Body of pancreas (tissue), 4 donors: ENCODE data around the gene GRK6.

Experiments
- CTCF ChIP-seq, 7 experiments: fragments of 450-650 bp in 4 of 7; fragments of 200-600 bp in 3 of 7; sonication (generic) in 3 of 7; IDR thresholded peaks; one replicate each; pipeline ENCODE4 v1.5.1; 2016 to 2019; ENCODE audit warnings: antibody characterized with exemption in 7 of 7
- POLR2A ChIP-seq, 3 donors: fragments of 450-650 bp; IDR thresholded peaks; one replicate each; pipeline ENCODE4 v1.6.1; 2016; ENCODE audit warnings: antibody characterized with exemption in 3 of 3, mild to moderate bottlenecking in 2 of 3

DNA sequence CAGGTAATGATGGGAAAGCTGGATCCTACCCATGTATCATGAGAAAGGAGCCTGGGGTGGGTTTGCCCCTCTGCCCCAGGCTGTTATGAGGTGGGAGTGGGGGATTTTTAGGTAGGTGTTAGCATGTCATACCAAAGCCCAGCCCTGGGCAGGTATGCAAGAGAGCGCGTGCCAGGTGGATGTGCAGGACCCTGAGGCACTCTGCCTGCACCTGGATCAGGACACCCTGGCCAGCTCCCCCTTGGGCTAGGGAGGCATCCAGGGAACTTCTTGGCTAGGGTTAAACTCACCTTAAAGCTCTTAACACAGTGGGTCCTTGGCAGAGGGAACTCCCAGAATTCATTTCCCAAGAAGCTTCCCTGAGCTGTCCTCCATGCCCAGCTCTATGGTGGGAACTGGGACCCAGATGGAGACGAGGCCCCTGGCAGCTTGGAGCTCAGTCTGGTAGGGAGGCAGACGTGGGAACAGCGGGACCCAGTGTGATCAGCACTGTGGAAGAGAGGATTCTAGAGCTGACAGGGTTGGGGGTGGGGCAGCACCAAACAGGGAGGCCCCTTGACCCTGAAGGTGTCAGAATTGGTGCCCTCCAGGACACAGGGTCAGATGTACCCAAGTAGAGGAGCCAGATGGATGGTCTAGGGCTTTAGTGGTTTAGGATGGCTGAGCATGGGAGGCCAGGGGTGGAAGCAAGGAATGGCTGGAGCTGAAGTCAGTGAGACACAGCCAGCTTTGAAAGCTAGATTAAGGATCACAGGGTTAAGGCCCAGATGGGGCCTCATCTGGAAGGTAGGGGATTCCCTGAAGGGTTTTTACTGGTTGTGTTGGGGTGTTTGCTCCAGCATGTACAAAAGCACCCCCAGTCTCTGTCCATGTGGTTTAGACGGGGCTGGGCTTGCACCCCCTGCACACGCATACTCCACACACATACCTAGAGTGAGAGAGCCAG, 17.9 kb downstream of the GRK6 start:
- TF ChIP-seq CTCF (IDR thresholded peaks at IDR 0.05), result no peak
- TF ChIP-seq POLR2A (IDR thresholded peaks at IDR 0.05), result no peak
